Measurements from ENCODE around the gene TIMP1. TPM values are rescaled to one million over a fixed set of nuclear protein-coding genes. Genes with fewer than 3 reads are reported as not detected.

Gene TIMP1
- total RNA-seq, 2 experiments from 2014 or later, result not detected

GRCh38 chrX:47633689-47634590, 51.7 kb downstream of the TIMP1 start:
- no peak overlapping the region for H3K27ac ChIP-seq (ENCODE audit: low read depth, low read length, poor library complexity, severe bottlenecking)
- no peaks in the 10 kb centered on the region for H3K9me3 ChIP-seq (ENCODE audit: low read length)
- H3K4me2 ChIP-seq (ENCODE audit: low read length), result no peak overlapping the region
- no peak overlapping the region for H3K4me3 ChIP-seq (ENCODE audit: low read depth, low read length, poor library complexity, severe bottlenecking)
- H3K4me1 ChIP-seq (ENCODE audit: insufficient read depth, low read length, poor library complexity, severe bottlenecking), result peaks cover 15% of the 10 kb centered on the region
- H2AFZ ChIP-seq (ENCODE audit: low read length), result no peak overlapping the region
- TF ChIP-seq CTCF (conservative IDR thresholded peaks at IDR 0.05; ENCODE audit: low read length) (no peak), EZH2phosphoT487 (IDR thresholded peaks at IDR 0.05; ENCODE audit: borderline replicate concordance, low read depth, low read length) (no peak)
- no peaks in the 10 kb centered on the region for H3K79me2 ChIP-seq (ENCODE audit: insufficient read depth, low read depth, low read length)
- BruUV-seq (replicated peaks), result no TSS peak
- POLR2A ChIA-PET, result no interaction called here
- CTCF ChIA-PET (ENCODE audit: unreplicated experiment), result no interaction called here
- H3K36me3 ChIP-seq (ENCODE audit: insufficient read depth, low read length), result peaks cover 37% of the 10 kb centered on the region
- no peaks in the 10 kb centered on the region for H4K20me1 ChIP-seq (ENCODE audit: insufficient read depth, low read length)
- H3K9me2 ChIP-seq (ENCODE audit: insufficient read depth, low read length), result no peaks in the 10 kb centered on the region
- DNase-seq (ENCODE audit: low spot score), result no peak
- intact Hi-C loops (cut with micrococcal nuclease; ENCODE audit: unreplicated experiment), result no loop called here

GRCh38 chrX:47634871-47635575, 52.8 kb downstream of the TIMP1 start:
- ChIA-PET CTCF (ENCODE audit: unreplicated experiment) (no interaction called here), POLR2A (no interaction called here)
- H3K79me2 ChIP-seq (ENCODE audit: insufficient read depth, low read depth, low read length), result no peaks in the 10 kb centered on the region
- no peak for DNase-seq (ENCODE audit: low spot score)
- H3K27ac ChIP-seq (ENCODE audit: low read depth, low read length, poor library complexity, severe bottlenecking), result no peak overlapping the region
- TF ChIP-seq EZH2phosphoT487 (IDR thresholded peaks at IDR 0.05; ENCODE audit: borderline replicate concordance, low read depth, low read length) (no peak), CTCF (conservative IDR thresholded peaks at IDR 0.05; ENCODE audit: low read length) (no peak)
- peaks cover 4% of the 10 kb centered on the region for H3K4me1 ChIP-seq (ENCODE audit: insufficient read depth, low read length, poor library complexity, severe bottlenecking)
- no peaks in the 10 kb centered on the region for H3K9me2 ChIP-seq (ENCODE audit: insufficient read depth, low read length)
- no peaks in the 10 kb centered on the region for H4K20me1 ChIP-seq (ENCODE audit: insufficient read depth, low read length)
- H3K4me2 ChIP-seq (ENCODE audit: low read length), result no peak overlapping the region
- H3K4me3 ChIP-seq (ENCODE audit: low read depth, low read length, poor library complexity, severe bottlenecking), result no peak overlapping the region
- peaks cover 48% of the 10 kb centered on the region for H3K36me3 ChIP-seq (ENCODE audit: insufficient read depth, low read length)
- no peaks in the 10 kb centered on the region for H3K9me3 ChIP-seq (ENCODE audit: low read length)
- no TSS peak for BruUV-seq (replicated peaks)
- intact Hi-C loops (cut with micrococcal nuclease; ENCODE audit: unreplicated experiment), result no loop called here
- no peak overlapping the region for H2AFZ ChIP-seq (ENCODE audit: low read length)

Small RNAs within 50 kb of the gene (microRNA-seq; reads per million reads assigned to microRNA genes)
- gene MIR4769 (ENCODE audit: borderline replicate concordance), result not detected

Small RNAs within 50 kb of the gene (small RNA-seq; reads per million reads assigned to genes)
- not detected for gene MIR4769

Other genes with a start within 250 kb of the TIMP1 start
- gene ZNF157, start 211.9 kb upstream of the TIMP1 start, total RNA-seq (2014; rRNA removed; shearing (Covaris generic)), result 0.62 and 1.0 TPM in 2 replicates
- 1.4 and 1.7 TPM in 2 replicates for gene ZNF157, start 211.9 kb upstream of the TIMP1 start, total RNA-seq (2022)
- 8.4 and 10.7 TPM in 2 replicates for gene ZNF41, start 99.2 kb upstream of the TIMP1 start, total RNA-seq (2014; rRNA removed; shearing (Covaris generic))
- gene ZNF41, start 99.2 kb upstream of the TIMP1 start, total RNA-seq (2022), result 9.7 and 10.7 TPM in 2 replicates
- gene ARAF, start 21.2 kb upstream of the TIMP1 start, total RNA-seq (2014; rRNA removed; shearing (Covaris generic)), result 13.2 and 28.9 TPM in 2 replicates
- 52.4 and 58.2 TPM in 2 replicates for gene ARAF, start 21.2 kb upstream of the TIMP1 start, total RNA-seq (2022)
- not detected in 2 replicates for gene SYN1, start 37.4 kb downstream of the TIMP1 start, total RNA-seq (2014; rRNA removed; shearing (Covaris generic))
- not detected in 2 replicates for gene SYN1, start 37.4 kb downstream of the TIMP1 start, total RNA-seq (2022)
- gene CFP, start 47.5 kb downstream of the TIMP1 start, total RNA-seq (2014; rRNA removed; shearing (Covaris generic)), result 2.0 and 4.7 TPM in 2 replicates
- 4.1 and 4.2 TPM in 2 replicates for gene CFP, start 47.5 kb downstream of the TIMP1 start, total RNA-seq (2022)
- gene ELK1, start 68.1 kb downstream of the TIMP1 start, total RNA-seq (2014; rRNA removed; shearing (Covaris generic)), result 23.0 and 23.3 TPM in 2 replicates
- 49.7 and 51.0 TPM in 2 replicates for gene ELK1, start 68.1 kb downstream of the TIMP1 start, total RNA-seq (2022)
- gene UXT, start 76.7 kb downstream of the TIMP1 start, total RNA-seq (2014; rRNA removed; shearing (Covaris generic)), result 250 and 284 TPM in 2 replicates
- 171 and 201 TPM in 2 replicates for gene UXT, start 76.7 kb downstream of the TIMP1 start, total RNA-seq (2022)